Epithelial cell of esophagus (primary cell): ENCODE data around the gene MIOX.

Source experiments
- DNase-seq: peaks from one replicate; pipeline ENCODE4 v3.0.0; 2010; ENCODE audit warnings: low read depth
- H3K4me3 ChIP-seq: 2 replicates; pipeline ENCODE4 v1.5.1; 2011; ENCODE audit warnings: mild to moderate bottlenecking, low read length, control low read depth
- TF ChIP-seq, protein P1 (sequence below): IDR thresholded peaks from 2 replicates; pipeline ENCODE4 v1.5.1; 2011; ENCODE audit warnings: low read depth, mild to moderate bottlenecking, low read length, control low read depth, inconsistent platforms; ENCODE audit not compliant: insufficient read depth; ENCODE audit errors: missing control alignments

MIOX gene

GRCh38 chr22:50446708-50447575, 39.7 kb upstream of the MIOX start:
- TF ChIP-seq, protein P1, sequence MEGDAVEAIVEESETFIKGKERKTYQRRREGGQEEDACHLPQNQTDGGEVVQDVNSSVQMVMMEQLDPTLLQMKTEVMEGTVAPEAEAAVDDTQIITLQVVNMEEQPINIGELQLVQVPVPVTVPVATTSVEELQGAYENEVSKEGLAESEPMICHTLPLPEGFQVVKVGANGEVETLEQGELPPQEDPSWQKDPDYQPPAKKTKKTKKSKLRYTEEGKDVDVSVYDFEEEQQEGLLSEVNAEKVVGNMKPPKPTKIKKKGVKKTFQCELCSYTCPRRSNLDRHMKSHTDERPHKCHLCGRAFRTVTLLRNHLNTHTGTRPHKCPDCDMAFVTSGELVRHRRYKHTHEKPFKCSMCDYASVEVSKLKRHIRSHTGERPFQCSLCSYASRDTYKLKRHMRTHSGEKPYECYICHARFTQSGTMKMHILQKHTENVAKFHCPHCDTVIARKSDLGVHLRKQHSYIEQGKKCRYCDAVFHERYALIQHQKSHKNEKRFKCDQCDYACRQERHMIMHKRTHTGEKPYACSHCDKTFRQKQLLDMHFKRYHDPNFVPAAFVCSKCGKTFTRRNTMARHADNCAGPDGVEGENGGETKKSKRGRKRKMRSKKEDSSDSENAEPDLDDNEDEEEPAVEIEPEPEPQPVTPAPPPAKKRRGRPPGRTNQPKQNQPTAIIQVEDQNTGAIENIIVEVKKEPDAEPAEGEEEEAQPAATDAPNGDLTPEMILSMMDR: no peak
- DNase-seq: no peak

GRCh38 chr22:50447576-50448551, 38.8 kb upstream of the MIOX start:
- TF ChIP-seq, protein P1: no peak
- no peak overlapping the region for H3K4me3 ChIP-seq
- no peak for DNase-seq

More at GRCh38 chr22:50446708-50447575, 39.7 kb upstream of the MIOX start:
- no peak overlapping the region for H3K4me3 ChIP-seq

- no peak for DNase-seq
- no peak overlapping the region for H3K4me3 ChIP-seq
- TF ChIP-seq, protein P1: no peak
Measured at GRCh38 chr22:50452649-50453048, 34.0 kb upstream of the MIOX start.

GRCh38 chr22:50454556-50455075, 32.0 kb upstream of the MIOX start:
- no peak for DNase-seq
- TF ChIP-seq, protein P1: no peak
- H3K4me3 ChIP-seq: no peak overlapping the region

- DNase-seq: no peak
- TF ChIP-seq, protein P1: no peak
- H3K4me3 ChIP-seq: no peak overlapping the region
Measured at GRCh38 chr22:50455201-50455600, 31.5 kb upstream of the MIOX start.

DNA sequence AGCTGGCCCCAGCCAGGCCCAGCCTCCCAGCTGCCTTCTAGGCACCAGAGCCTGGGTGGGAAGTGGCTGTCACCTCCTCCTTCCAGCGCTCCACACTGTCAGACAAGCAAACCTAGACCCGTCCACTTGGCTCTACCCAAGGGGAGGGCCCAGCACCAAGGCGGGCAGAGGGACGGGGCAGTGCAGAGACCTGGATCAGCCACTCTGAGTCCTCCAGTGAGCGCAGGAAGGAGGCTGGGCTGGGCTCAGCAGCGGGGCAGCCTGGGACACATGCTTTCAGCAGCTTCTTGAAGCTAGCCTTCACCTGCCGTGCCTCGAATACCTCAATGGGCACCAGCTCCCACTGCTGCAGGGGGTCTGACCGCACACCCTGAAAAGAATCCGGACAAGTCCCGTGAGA, 30.6 kb upstream of the MIOX start:
- TF ChIP-seq, protein P1: no peak
- H3K4me3 ChIP-seq: no peak overlapping the region
- no peak for DNase-seq
